DMS53 treated with DMSO at 0.1 percent for 48 hours (cell line): ENCODE data around the gene CHD1.
"Not testable (repeated sequence)": the region's sequence is repeated elsewhere in the genome, so short reads cannot be mapped to it uniquely, and the experiment has no call there.

ENCODE experiments used
- DNase-seq: peaks from one replicate; lab custom pipeline; 2025; ENCODE audit not compliant: unreplicated experiment; lab: John Stamatoyannopoulos, UW

Gene CHD1

DNA sequence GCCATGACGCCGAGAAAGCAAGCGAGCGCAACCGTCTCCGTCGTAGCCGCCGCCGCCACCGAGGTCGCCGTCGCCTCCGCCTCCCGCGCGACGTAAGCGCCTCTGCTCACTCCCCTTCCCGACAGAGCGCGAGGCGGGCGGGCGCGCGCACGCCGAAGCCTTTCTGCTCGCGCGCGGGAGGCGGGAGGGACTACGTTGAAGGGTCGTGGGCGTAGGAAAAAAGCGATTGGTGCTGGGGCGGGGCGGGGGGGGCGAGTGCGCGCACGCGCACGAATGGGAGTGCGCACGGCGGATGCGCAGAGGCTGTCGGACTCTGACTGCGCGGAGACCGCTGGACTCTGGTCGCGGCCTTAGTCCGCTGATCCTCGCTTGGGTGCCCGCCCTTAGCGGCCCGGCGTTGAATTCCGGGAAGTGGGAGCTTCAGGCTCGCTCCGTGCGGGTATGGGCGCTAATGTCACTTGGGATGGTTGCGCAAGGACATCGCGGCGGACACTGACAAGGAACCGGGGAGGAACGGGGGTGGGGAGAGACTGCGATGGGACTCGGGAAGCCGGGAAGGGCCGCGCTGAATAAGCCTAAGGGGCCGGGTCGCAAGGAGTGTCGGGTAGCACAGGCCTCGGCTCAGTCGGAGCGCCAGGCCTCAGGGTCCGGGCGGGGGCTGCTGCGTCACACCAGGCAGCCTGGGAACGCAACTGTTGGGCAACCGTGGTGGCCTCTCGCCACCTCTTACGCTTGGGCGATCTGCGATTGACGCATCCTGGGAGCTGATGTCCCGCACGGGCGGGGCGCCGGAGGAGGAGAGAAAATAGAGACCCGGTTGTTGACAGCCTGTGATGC is at the start of gene CHD1:
Gene CHD1, minus strand, starts transcription at position 135 of the 837 bp plus-strand sequence. CDS start 2,621 bp downstream, outside the sequence.
- DNase-seq, result peak; percentile 90

- DNase-seq, result no peak
Observed at GRCh38 chr5:98978528-98978927, 49.7 kb upstream of the CHD1 start.

- no peak for DNase-seq
Observed at GRCh38 chr5:98977723-98978122, 48.9 kb upstream of the CHD1 start.

DNA sequence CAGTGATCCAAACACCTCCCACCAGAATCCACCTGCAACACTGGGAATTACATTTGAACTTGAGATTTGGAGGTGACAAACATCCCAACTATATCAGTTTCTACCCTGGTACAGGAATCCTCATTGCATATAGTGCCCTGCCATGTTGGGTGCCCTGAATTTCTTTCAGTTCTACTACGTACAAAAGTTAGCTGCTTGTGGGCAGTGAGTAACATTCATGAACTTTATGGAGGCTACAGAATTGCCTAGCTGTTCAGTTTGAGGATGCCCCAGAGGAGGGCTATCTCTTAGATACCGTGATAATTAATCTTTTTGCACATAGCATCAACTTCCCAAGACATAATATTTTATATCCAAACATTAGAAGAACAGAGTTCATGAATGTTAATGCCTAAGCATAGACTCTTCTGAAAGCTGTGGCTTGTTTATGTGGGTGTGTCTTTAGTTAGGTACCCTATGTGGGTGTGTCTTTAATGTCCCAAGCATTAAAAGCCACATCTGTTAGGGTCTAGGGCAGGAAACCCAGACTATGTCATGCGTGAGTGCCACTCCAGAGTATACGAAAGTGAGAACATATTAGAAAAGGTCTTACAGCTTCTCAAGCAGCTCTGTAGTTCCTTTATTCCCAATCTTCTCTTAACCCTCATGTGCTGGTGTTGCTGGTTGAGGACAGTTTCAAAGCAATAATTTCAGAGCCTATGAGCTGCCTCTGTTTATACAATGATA is 47.0 kb upstream of the CHD1 start:
- no peak for DNase-seq

GRCh38 chr5:98975223-98975622 is 46.4 kb upstream of the CHD1 start:
- peak; percentile 36 for DNase-seq

GRCh38 chr5:98969400-98969799 is 40.6 kb upstream of the CHD1 start:
- no peak for DNase-seq

- DNase-seq, result no peak
Observed at GRCh38 chr5:98968056-98968564, 39.3 kb upstream of the CHD1 start.

DNA sequence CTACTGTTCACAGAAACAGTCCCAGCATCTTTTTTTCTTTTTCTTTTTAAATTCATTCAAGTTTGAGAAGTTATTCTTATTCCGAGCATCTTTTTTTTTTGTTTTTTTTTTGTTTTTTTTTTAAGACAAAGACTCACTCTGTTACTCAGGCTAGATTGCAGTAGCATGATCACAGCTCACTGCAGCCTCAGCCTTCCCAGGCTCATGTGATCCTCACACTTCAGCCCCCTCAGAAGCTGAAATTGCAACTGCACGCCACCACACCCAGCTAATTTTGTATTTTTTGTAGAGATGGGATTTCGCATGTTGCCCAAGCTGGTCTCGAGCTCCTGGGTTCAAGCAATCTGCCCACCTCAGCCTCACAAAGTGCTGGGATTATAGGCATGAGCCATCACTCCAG is 36.4 kb upstream of the CHD1 start:
- no peak for DNase-seq

- no peak for DNase-seq
Observed at GRCh38 chr5:98964621-98965020, 35.8 kb upstream of the CHD1 start.

DNA sequence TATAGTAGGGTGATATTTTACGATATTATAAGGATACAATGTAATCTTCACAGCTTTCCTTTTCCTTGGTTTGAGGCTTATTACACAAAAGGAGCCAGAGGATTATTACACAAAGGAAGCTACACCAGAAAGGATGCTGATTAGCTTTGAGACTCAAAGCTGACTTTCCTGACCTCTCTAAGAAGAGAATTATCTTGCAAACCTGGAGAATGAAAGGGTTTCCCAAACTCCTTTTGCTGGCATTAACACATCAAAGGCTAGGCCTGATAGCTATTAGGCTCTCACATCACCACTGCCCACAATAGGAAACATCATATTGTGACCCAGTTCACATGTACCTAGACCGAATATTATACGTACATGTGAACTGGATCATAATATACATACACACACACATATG is 34.2 kb upstream of the CHD1 start:
- no peak for DNase-seq

GRCh38 chr5:98962587-98962986 is 33.8 kb upstream of the CHD1 start:
- peak; percentile 7 for DNase-seq

- no peak for DNase-seq
Observed at GRCh38 chr5:98961665-98962344, 33.0 kb upstream of the CHD1 start.

- DNase-seq, result no peak
Observed at GRCh38 chr5:98957307-98957706, 28.5 kb upstream of the CHD1 start.

GRCh38 chr5:98955888-98956287 is 27.1 kb upstream of the CHD1 start:
- DNase-seq, result not testable (repeated sequence)

DNA sequence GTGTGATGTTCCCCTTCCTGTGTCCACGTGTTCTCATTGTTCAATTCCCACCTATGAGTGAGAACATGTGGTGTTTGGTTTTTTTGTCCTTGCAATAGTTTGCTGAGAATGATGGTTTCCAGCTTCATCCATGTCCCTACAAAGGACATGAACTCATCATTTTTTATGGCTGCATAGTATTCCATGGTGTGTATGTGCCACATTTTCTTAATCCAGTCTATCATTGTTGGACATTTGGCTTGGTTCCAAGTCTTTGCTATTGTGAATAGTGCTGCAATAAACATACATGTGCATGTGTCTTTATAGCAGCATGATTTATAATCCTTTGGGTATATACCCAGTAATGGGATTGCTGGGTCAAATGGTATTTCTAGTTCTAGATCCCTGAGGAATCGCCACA is 26.7 kb upstream of the CHD1 start:
- DNase-seq, result not testable (repeated sequence)

- no peak for DNase-seq
Observed at GRCh38 chr5:98954392-98955028, 25.7 kb upstream of the CHD1 start.

DNA sequence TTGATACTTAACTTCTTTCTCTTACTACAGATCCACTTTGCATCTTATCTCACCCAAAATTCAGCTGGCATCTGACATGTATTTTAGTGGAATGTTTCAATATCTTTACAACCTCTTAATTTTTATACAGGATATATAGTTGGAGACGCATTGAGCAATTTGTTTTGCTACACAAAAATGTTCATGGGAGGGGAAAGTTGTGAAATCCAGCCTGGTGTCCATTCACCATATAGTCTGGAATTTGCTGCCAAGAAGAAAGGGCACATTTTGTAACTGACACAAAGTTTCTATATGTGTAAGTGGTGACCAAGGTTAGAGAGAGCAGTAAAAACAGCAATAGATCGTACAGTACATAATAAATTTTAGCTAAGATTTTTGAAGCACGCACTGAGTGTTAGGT is 14.0 kb upstream of the CHD1 start:
- no peak for DNase-seq

DNA sequence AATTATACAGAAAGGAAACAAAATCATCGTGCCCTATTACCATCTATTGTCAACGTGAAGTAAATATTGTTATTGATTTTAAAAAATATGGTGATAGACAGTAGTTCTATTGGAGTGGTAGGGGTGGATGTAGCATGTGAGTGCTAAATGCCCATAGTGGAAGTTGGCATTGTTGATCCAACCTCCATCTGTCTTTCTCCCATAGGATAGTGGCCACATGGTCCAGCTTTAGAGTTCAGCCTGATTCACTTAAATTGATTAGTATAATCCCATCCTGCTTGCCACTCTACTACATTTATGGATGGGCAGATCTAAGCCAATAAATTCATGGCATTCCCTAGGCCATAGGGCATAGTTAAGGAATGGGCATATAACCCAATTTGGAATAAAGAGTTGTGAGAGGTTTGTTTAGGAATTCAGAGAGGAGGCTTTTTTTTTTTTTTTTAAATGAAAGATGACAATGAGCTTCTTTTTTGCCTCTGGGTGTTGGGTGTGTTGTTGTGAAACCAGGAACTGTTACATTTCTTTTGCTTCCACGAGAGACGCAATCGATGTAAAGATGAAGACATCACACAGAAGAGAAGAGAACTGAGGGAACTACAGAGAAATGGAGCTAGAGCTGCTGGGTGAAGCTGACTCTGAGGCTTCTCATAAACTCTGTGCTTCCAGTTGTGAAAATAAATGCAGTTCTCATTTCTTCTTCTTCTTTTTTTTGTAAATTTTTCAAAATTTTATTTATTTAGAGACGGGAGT is 12.5 kb upstream of the CHD1 start:
- no peak for DNase-seq

- no peak for DNase-seq
Observed at GRCh38 chr5:98940581-98940980, 11.8 kb upstream of the CHD1 start.

DNA sequence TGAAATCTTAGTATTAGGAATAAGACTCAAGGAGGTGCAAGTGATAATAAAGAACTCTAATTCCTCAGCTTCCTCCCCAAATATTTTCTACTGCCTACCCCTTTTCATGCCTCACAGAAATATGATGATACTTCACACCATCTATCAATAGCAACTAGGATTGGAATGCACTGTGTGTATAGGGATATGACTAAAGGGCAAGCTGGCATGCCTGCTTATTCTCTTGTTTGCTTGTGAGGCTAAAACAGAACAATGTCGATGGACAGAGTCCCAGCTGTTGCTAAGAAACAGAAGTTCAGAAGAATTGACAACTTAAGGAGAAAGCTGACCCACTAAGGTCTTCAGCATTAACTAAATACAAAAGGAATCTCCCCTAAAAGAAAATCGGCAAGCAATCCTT is 9.7 kb upstream of the CHD1 start:
- no peak for DNase-seq
